OCI-LY7 (cell line): ENCODE results near the gene C6orf52. TPM values are rescaled to one million over a fixed set of nuclear protein-coding genes. Genes with fewer than 3 reads are reported as not detected.
A peak's percentile ranks its signal among the peaks of the same experiment; 100 is the strongest.

ENCODE experiments used
- BruUV-seq: library from RNA; stranded (reverse); fragments of 400-500 nt; replicated peaks from 2 replicates; lab custom pipeline; 2021; lab: Mats Ljungman, UMichigan
- CTCF ChIA-PET: fragments of 300-600 bp; sonication (Branson Sonifier 250); formaldehyde crosslinking; loops from one replicate; lab custom pipeline; 2022; ENCODE audit warnings: antibody characterized with exemption; ENCODE audit not compliant: unreplicated experiment; lab: Charles Lee
- POLR2A ChIA-PET: fragments of 300-600 bp; sonication (Branson Sonifier 250); formaldehyde crosslinking; loops from one replicate; lab custom pipeline; 2022; ENCODE audit warnings: antibody characterized with exemption; lab: Charles Lee
- DNase-seq: peaks from one replicate; pipeline ENCODE4 v3.0.0-alpha.2; 2015; ENCODE audit warnings: low spot score
- H2AFZ ChIP-seq: fragments of 200-600 bp; sonication (generic), shearing (Covaris generic); 2 replicates; pipeline ENCODE4 v1.6.1; 2014; ENCODE audit warnings: mild to moderate bottlenecking, antibody characterized with exemption, low read length, moderate library complexity
- H3K27ac ChIP-seq: fragments of 200-600 bp; sonication (generic); 2 replicates; pipeline ENCODE4 v1.5.1; 2014; ENCODE audit warnings: mixed run types, low read depth, mild to moderate bottlenecking, moderate library complexity, low read length, inconsistent platforms; ENCODE audit not compliant: poor library complexity, severe bottlenecking
- H3K36me3 ChIP-seq: fragments of 200-600 bp; sonication (generic); 2 replicates; pipeline ENCODE4 v1.6.1; 2014; ENCODE audit warnings: mild to moderate bottlenecking, antibody characterized with exemption, low read length, moderate library complexity, mixed read lengths; ENCODE audit not compliant: insufficient read depth
- H3K4me1 ChIP-seq: fragments of 200-600 bp; sonication (generic); 2 replicates; pipeline ENCODE4 v1.5.1; 2014; ENCODE audit warnings: mild to moderate bottlenecking, low read length; ENCODE audit not compliant: insufficient read depth, poor library complexity, severe bottlenecking
- H3K4me2 ChIP-seq: fragments of 200-600 bp; sonication (generic); 2 replicates; pipeline ENCODE4 v1.6.1; 2014; ENCODE audit warnings: mild to moderate bottlenecking, low read length
- H3K4me3 ChIP-seq: fragments of 200-600 bp; sonication (generic); 2 replicates; pipeline ENCODE4 v1.5.1; 2014; ENCODE audit warnings: mild to moderate bottlenecking, low read depth, low read length; ENCODE audit not compliant: poor library complexity, severe bottlenecking
- H3K79me2 ChIP-seq: fragments of 200-600 bp; sonication (generic); 2 replicates; pipeline ENCODE4 v1.6.1; 2016; ENCODE audit warnings: low read depth, mild to moderate bottlenecking, low read length, moderate library complexity, mixed read lengths; ENCODE audit not compliant: insufficient read depth
- H3K9me2 ChIP-seq: fragments of 200-600 bp; sonication (generic); 2 replicates; pipeline ENCODE4 v1.6.1; 2016; ENCODE audit warnings: mild to moderate bottlenecking, low read length, mixed read lengths; ENCODE audit not compliant: insufficient read depth
- H3K9me3 ChIP-seq: fragments of 200-600 bp; sonication (generic); 2 replicates; pipeline ENCODE4 v1.6.1; 2014; ENCODE audit warnings: mild to moderate bottlenecking, mixed run types, low read length, mixed read lengths
- H4K20me1 ChIP-seq: fragments of 200-600 bp; sonication (generic); 2 replicates; pipeline ENCODE4 v1.6.1; 2014; ENCODE audit warnings: mild to moderate bottlenecking, antibody characterized with exemption, low read length, moderate library complexity, mixed read lengths; ENCODE audit not compliant: insufficient read depth
- EZH2phosphoT487 ChIP-seq: fragments of 200-600 bp; sonication (generic); IDR thresholded peaks from 2 replicates; pipeline ENCODE4 v1.6.1; 2018; ENCODE audit warnings: low read depth, borderline replicate concordance, mild to moderate bottlenecking, mixed run types, antibody characterized with exemption, low read length, moderate library complexity, mixed read lengths
- intact Hi-C: fragments of 100-400 bp; cut with micrococcal nuclease; formaldehyde crosslinking; loops from one replicate; pipeline ENCODE4 v1.10.0; 2022; ENCODE audit not compliant: unreplicated experiment
- total RNA-seq, 2 experiments: library from RNA; depleted of rRNA in 1 of 2; stranded (reverse); fragments of >200 nt in 1 of 2; shearing (Covaris generic) in 1 of 2; gene quantifications; 2 replicates each; pipeline ENCODE4 v1.2.3, GENCODE V29; 2014 to 2022
- TF ChIP-seq, protein P1 (sequence below): fragments of 200-600 bp; sonication (generic); conservative IDR thresholded peaks from 2 replicates; pipeline ENCODE4 v1.5.1; 2014; ENCODE audit warnings: mild to moderate bottlenecking, antibody characterized with exemption, low read length, moderate library complexity, mixed read lengths

C6orf52 gene
- total RNA-seq, 2 experiments from 2014 or later, result 0.66 TPM; not detected in 1

DNA sequence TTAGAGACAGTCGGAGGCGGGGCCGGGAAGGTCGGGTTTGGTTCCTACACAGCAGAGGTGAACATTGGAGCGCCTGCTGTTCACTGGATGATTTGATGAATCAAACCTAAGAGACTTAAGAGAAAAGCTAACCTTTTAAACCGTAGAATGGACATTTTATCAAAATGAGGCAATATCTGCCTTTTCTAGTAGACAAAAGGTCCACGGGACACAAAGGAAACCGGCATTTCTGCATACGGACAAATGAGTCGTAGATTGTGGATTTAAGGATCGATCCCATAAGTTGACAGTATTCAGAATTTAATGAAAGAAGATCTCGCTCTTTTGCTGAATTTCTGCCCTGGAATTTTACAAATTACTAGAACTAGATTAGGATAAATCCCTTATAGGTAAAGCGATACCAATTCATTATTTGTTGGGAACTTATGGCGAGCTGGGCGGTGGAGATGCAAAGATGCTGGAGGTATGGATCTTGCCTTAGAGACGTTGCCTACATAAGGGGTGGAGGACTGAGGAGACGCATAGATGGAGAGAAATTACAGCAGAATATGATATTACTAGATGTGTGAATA, 756 bp upstream of the C6orf52 start:
- ChIA-PET POLR2A (interaction anchor here (0.6 to 2.5 kb wide), 19 partner anchors 12 to 710 kb away, joined by 3 to 16 read pairs (median 4); partner anchors contain the start of genes TMEM14B and TMEM14C), CTCF (interaction anchor here (0.6 to 0.7 kb wide), 2 partner anchors 51 to 285 kb away, joined by 3 to 4 read pairs; no protein-coding TSS in a partner anchor)
- peak overlapping the region; percentile 92 for H3K4me3 ChIP-seq
- peaks cover 15% of the 10 kb centered on the region for H3K4me1 ChIP-seq
- H3K9me2 ChIP-seq, result no peaks in the 10 kb centered on the region
- intact Hi-C loops, result loop anchor here (1.0 to 2.0 kb wide), 3 partner anchors 52 to 185 kb away; partner anchors contain the start of genes MAK and TMEM14B
- peaks cover 46% of the 10 kb centered on the region for H3K36me3 ChIP-seq
- H3K4me2 ChIP-seq, result peak overlapping the region; percentile 90
- DNase-seq, result no peak
- BruUV-seq, result TSS peak; percentile 91
- H4K20me1 ChIP-seq, result no peaks in the 10 kb centered on the region
- H3K9me3 ChIP-seq, result peaks cover 5% of the 10 kb centered on the region; the same call in 1 of the 2 replicates
- peaks cover 53% of the 10 kb centered on the region for H3K79me2 ChIP-seq
- peak overlapping the region; percentile 77 for H2AFZ ChIP-seq
- peak overlapping the region; percentile 84 for H3K27ac ChIP-seq
- TF ChIP-seq EZH2phosphoT487, result no peak
- TF ChIP-seq, protein P1, sequence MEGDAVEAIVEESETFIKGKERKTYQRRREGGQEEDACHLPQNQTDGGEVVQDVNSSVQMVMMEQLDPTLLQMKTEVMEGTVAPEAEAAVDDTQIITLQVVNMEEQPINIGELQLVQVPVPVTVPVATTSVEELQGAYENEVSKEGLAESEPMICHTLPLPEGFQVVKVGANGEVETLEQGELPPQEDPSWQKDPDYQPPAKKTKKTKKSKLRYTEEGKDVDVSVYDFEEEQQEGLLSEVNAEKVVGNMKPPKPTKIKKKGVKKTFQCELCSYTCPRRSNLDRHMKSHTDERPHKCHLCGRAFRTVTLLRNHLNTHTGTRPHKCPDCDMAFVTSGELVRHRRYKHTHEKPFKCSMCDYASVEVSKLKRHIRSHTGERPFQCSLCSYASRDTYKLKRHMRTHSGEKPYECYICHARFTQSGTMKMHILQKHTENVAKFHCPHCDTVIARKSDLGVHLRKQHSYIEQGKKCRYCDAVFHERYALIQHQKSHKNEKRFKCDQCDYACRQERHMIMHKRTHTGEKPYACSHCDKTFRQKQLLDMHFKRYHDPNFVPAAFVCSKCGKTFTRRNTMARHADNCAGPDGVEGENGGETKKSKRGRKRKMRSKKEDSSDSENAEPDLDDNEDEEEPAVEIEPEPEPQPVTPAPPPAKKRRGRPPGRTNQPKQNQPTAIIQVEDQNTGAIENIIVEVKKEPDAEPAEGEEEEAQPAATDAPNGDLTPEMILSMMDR, result no peak

DNA sequence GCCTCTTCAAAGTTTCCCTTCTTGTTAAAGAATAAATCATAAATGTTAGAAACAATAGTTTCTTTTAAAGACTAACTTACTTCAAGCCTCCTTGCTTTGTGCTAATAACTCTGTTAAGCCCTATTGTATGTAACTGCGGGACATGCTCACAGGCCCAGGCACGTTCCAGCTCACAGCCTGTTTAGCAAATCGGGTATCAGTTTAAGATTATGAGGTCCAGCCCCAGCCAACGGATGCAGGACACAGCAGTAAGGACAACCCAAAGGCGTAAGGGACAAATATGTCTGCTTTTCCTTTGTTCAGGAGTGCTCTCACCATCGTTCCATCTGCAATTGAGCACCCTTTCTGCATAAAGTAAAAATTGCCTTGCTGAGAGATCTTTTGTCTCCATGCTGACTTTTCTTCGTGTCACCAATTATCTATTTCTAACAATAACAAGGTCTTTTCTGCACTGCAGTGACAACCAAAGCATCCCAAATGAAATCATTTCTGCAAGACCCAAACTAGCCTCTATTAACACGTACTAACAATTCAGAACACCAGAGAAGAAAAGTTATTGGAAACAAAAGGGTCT, 1.4 kb downstream of the C6orf52 start:
- Histone ChIP-seq H2AFZ (no peak overlapping the region), H3K27ac (no peak overlapping the region), H3K4me2 (peak overlapping the region; percentile 74), H4K20me1 (no peaks in the 10 kb centered on the region), H3K9me2 (no peaks in the 10 kb centered on the region), H3K9me3 (peaks cover 5% of the 10 kb centered on the region; the same call in 1 of the 2 replicates), H3K4me3 (peak overlapping the region; percentile 92), H3K79me2 (peaks cover 46% of the 10 kb centered on the region), H3K4me1 (peaks cover 15% of the 10 kb centered on the region), H3K36me3 (peaks cover 24% of the 10 kb centered on the region)
- intact Hi-C loops, result no loop called here
- no peak for DNase-seq
- BruUV-seq, result no TSS peak
- ChIA-PET POLR2A (no interaction called here), CTCF (no interaction called here)
- TF ChIP-seq, protein P1, result no peak
- no peak for TF ChIP-seq EZH2phosphoT487
